HL-60 (cell line): ENCODE data around the gene CREB3.

Experiments
- DNase-seq, 2 experiments: peaks; one replicate each; pipeline ENCODE4 v3.0.0-alpha.2; 2010 to 2020; ENCODE audit warnings: low read depth in 1 of 2, low spot score in 1 of 2
- H3K27ac ChIP-seq: fragments of 250-450 bp; sonication (Bioruptor Pico); replicated peaks from 2 replicates; pipeline ENCODE4 v1.5.1; 2020; ENCODE audit warnings: mild to moderate bottlenecking, moderate library complexity
- H3K27me3 ChIP-seq: fragments of 250-450 bp; sonication (Bioruptor Pico); 2 replicates; pipeline ENCODE4 v1.5.1; 2021; ENCODE audit warnings: mild to moderate bottlenecking, moderate library complexity; ENCODE audit not compliant: insufficient read depth, poor library complexity, severe bottlenecking
- H3K4me3 ChIP-seq: replicated peaks from 2 replicates; pipeline ENCODE4 v1.5.1; 2011; ENCODE audit warnings: mild to moderate bottlenecking, control low read depth, low read length; ENCODE audit not compliant: insufficient read depth
- CTCF ChIP-seq: IDR thresholded peaks from one replicate; pipeline ENCODE4 v1.5.1; 2011; ENCODE audit warnings: low read length, control low read depth, inconsistent platforms; ENCODE audit not compliant: insufficient read depth
- GABPA ChIP-seq: IDR thresholded peaks from 2 replicates; pipeline ENCODE4 v1.6.1; 2012; ENCODE audit warnings: low read depth
- POLR2AphosphoS5 ChIP-seq: IDR thresholded peaks from 2 replicates; pipeline ENCODE4 v1.6.1; 2012; ENCODE audit warnings: low read depth
- REST ChIP-seq: IDR thresholded peaks from 2 replicates; pipeline ENCODE4 v1.6.1; 2012; ENCODE audit warnings: low read depth; ENCODE audit not compliant: insufficient replicate concordance
- SPI1 ChIP-seq: IDR thresholded peaks from 2 replicates; pipeline ENCODE4 v1.6.1; 2012; ENCODE audit warnings: low read depth, mild to moderate bottlenecking, borderline replicate concordance

CREB3 gene

GRCh38 chr9:35729101-35729500 is 3.4 kb upstream of the CREB3 start:
- TF ChIP-seq CTCF = no peak
- no peak for DNase-seq
- peak overlapping the region; percentile 39 for H3K4me3 ChIP-seq

GRCh38 chr9:35729700-35730485 is 2.6 kb upstream of the CREB3 start:
- H3K27ac ChIP-seq = peak overlapping the region; percentile 82
- DNase-seq = peak; percentile 54 to 68
- H3K27me3 ChIP-seq = no peaks in the 10 kb centered on the region
- peak overlapping the region; percentile 83 for H3K4me3 ChIP-seq
- TF ChIP-seq SPI1 (peak; percentile 56; the same call in 1 of the 2 replicates), POLR2AphosphoS5 (no peak), GABPA (no peak), CTCF (peak; percentile 32), REST (no peak)

More at GRCh38 chr9:35729101-35729500, 3.4 kb upstream of the CREB3 start:
- peak overlapping the region; percentile 68; the same call in 1 of the 2 replicates for H3K27ac ChIP-seq
- H3K27me3 ChIP-seq = no peaks in the 10 kb centered on the region

- Histone ChIP-seq H3K27ac (peak overlapping the region; percentile 82), H3K27me3 (no peaks in the 10 kb centered on the region), H3K4me3 (peak overlapping the region; percentile 83)
- no peak for DNase-seq
- TF ChIP-seq GABPA (no peak), CTCF (no peak), SPI1 (no peak), REST (no peak), POLR2AphosphoS5 (no peak)
Measured at GRCh38 chr9:35730486-35730854, 2.0 kb upstream of the CREB3 start.
